ENCODE measurements around the gene NANOS3.

DNA sequence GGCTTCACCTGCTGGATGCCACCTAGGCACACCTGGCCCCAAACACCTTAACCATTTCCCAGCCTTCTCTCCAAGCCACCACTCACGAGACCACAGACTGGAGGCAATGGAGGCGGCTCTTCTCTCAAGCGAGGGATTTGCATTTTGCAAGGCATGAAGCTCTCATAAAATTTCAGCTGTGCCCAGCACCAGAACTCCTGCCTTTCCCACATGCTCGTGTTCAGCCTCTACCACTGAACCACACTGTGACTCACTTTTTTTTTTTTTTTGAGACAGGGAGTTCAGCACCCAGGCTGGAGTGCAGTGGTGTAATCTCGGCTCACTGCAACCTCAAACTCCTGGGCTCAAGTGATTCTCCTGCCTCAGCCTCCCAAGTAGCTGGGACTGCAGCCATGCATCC, 10.6 kb downstream of the NANOS3 start:
- TF ChIP-seq, protein P1, sequence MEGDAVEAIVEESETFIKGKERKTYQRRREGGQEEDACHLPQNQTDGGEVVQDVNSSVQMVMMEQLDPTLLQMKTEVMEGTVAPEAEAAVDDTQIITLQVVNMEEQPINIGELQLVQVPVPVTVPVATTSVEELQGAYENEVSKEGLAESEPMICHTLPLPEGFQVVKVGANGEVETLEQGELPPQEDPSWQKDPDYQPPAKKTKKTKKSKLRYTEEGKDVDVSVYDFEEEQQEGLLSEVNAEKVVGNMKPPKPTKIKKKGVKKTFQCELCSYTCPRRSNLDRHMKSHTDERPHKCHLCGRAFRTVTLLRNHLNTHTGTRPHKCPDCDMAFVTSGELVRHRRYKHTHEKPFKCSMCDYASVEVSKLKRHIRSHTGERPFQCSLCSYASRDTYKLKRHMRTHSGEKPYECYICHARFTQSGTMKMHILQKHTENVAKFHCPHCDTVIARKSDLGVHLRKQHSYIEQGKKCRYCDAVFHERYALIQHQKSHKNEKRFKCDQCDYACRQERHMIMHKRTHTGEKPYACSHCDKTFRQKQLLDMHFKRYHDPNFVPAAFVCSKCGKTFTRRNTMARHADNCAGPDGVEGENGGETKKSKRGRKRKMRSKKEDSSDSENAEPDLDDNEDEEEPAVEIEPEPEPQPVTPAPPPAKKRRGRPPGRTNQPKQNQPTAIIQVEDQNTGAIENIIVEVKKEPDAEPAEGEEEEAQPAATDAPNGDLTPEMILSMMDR (IDR thresholded peaks at IDR 0.05 in 2 of 3, conservative IDR thresholded peaks at IDR 0.05 in 1 of 3; ENCODE audit: insufficient read depth in 2 of 3, low read depth in 1 of 3, low read length in 3 of 3): no peak
- TF ChIP-seq FOXM1 (IDR thresholded peaks at IDR 0.05; ENCODE audit: low read depth): no peak
- no peak for TF ChIP-seq FOXM1 (CRISPR knock-in tag; IDR thresholded peaks at IDR 0.05; ENCODE audit: low read depth)
- no peak for TF ChIP-seq ZBED1 (IDR thresholded peaks at IDR 0.05)
- TF ChIP-seq CBX5 (IDR thresholded peaks at IDR 0.05; ENCODE audit: borderline replicate concordance, low read depth): no peak
- no peak for TF ChIP-seq GABPB2 (CRISPR knock-in tag; conservative IDR thresholded peaks at IDR 0.05)
- no peak for TF ChIP-seq CCAR2 (IDR thresholded peaks at IDR 0.05; ENCODE audit: low read depth, low read length)
- TF ChIP-seq ZNF57 (CRISPR knock-in tag; IDR thresholded peaks at IDR 0.05): no peak
